NCI-H187 treated with DMSO at 0.1 percent for 48 hours (cell line): ENCODE data around the gene ENHO.
"Not testable (repeated sequence)": the region's sequence is repeated elsewhere in the genome, so short reads cannot be mapped to it uniquely, and the experiment has no call there.

Experiments used
- DNase-seq: peaks from one replicate; lab custom pipeline; 2025; lab: John Stamatoyannopoulos, UW

Gene ENHO

DNA sequence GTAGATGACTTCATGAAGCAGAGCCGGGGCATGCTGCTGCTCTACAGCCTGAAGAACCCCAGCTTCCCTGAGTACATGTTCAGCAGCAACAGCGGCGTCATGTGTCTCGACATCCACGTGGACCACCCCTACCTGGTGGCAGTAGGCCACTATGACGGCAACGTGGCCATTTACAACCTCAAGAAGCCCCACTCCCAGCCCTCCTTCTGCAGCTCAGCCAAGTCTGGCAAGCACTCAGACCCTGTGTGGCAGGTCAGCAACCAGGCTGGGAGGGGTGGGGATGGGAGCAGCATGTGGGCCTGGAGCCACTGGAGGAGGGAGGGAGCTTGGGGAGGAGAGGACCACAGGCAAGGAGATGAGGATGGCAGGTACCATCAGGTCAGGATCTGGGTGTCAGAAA, 16.2 kb downstream of the ENHO start:
- no peak for DNase-seq

DNA sequence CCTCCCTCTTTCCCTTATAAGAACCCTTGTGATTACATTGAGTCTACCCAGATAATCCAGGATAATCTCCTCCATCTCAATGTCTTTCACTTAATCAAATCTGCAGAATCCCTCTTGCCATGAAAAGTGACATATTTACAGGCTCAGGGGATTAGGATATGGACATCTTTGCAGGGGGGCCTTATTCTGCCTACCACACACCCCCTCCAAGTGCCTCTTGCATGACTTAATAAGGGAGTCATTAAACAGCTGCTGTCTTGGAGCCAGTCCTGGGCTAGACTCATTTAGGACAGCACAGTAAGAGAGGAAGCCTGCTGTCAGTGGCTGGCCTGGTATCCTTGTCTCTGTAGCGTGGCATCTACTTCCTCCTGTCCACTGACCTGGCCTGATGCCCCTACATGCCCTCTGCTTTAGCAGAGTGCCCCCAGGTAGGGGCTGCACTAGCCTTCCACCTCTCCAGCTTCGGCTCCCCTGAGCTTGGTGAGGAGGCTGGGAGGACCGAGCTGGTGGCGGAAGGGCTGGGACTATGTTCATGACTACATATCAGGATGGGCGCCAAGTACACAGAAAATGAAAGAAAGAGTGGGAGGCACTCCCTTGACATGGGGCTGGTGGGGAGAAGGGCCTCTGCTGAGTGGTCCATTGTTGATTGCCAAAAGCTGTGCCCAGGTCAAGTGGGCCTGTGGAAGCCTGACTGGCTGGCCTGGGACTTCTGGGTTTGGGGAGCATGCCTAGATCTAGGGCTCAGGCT, 17.2 kb downstream of the ENHO start:
- DNase-seq = no peak

DNA sequence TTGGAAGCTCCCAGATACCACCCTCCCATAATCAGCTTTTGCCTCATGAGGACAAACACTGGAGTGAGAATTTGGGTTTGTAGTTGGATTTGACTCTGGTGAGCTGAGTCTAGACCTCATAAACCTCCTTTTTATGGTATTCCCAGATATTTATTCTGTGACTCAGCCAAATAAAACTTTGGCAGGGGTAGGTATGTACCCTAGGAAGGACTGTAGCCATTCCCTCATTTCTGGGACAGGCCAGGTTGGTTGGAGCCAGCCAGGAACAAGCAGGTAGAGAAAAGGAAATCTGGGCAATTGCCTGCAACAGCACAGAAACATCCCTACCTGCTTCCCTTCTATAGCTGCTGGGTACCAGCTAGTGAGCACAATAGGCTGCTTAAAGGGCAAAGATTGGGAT, 19.4 kb downstream of the ENHO start:
- no peak for DNase-seq

DNA sequence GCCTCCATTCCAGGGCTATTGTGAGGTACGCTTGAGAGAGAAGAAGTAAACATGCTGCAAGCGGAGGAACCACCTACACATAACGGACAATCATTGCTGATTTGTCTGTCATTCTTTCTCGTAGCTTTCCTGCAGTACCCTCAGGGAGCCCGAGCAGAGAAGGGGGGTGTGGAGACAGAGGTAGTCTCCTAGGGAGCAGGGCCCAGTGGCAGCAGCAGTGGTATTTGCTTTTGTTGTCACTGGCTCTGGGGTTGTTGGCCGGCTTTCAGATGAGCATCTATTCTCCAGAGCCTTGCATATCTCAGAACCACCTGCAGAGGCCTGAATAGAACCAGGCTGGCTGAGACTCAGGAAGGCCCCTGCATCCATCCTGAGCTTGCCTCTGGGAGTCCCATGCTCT, 19.9 kb downstream of the ENHO start:
- DNase-seq = no peak

DNA sequence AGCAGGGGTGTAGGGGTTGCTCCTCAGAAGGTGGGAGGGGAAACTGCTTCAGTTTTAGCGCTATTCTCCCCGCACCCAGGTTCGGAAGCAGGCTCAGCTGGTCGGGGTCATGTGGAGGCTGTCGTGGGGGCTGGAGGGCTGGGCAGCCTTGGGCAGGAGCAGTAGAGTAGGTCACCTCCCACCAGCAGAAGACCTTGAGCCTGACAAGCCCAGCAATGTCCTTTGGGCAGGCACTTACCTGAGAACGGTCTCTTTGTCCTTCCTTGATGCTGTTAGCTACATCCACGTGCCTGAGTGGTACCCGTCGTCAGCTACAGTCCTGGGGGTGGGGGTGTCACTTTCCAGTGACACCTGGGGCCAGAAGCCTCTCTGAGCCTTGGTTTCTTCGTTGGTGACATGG, 20.3 kb downstream of the ENHO start:
- no peak for DNase-seq

DNA sequence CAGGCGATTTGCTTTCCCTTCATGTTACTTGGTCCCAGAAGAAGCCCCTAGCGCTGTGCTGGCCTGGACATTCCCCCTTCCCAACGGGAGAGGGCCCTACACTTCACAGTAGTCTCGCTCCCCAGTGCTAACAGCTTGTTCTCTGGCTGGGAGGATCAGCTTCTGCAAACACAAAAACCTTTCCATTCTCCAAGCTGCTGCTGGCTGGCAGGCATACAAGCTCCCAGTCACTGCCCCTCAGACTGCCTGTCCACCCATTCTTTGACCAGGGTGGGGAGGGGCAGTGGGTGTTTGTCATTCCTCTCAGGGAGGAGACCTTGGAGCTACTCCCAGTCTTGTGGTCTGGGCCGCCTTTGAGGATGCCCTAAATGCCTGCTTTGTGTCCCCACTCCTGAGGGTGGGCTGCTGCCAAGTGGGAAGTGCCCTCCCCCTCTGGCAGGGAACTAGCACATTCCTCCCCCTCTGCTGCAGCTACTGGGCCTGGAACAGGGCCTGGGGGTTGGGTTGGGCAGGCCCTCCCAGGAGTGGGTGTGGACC, 20.8 kb downstream of the ENHO start:
- no peak for DNase-seq

DNA sequence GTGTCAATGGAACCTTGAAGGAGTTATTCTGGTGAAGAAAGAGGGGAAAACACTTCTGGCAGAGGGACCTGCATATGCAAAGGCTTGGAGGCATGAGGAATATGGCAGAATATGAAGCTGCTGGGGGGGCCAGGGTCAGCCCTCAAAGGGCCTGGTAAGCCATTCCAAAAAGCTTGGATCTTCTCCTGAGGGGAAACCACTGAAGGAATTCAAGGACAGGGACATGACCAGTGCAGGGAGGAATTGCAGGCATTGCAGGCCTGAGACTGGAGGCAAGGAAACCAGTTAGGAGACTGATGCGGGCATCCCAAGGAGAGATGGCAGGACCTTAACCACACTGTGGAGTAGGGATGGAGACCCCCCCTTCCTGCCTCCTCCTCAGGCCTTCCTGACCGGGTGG, 21.4 kb downstream of the ENHO start:
- DNase-seq = no peak

DNA sequence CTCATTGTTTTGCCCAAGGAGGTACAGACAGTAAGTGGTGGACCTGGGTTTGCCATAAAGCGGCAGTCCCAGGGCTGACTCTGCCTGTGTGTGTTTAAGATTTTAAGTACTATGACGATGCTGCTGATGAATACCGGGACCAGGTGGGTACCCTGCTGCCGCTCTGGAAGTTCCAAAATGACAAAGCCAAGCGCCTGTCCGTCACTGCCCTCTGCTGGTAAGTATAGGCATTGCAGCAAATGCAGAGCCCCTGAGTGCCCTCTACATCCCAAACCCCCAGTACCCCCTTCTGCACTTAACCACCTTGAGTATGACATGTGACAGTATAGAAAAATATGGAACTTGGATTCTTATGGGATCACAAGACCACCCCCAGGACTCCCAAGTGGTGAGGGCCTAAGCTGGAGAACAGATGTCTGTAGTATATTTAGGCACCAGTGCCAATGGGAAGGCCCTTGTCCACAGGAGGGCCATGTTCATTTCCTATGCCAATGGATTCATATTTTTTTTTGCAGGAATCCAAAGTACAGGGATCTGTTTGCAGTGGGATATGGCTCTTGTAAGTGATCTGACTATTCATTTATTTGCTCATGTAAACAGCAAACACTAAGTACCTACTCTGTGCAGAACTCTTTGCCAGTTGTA, 22.0 kb downstream of the ENHO start:
- no peak for DNase-seq

DNA sequence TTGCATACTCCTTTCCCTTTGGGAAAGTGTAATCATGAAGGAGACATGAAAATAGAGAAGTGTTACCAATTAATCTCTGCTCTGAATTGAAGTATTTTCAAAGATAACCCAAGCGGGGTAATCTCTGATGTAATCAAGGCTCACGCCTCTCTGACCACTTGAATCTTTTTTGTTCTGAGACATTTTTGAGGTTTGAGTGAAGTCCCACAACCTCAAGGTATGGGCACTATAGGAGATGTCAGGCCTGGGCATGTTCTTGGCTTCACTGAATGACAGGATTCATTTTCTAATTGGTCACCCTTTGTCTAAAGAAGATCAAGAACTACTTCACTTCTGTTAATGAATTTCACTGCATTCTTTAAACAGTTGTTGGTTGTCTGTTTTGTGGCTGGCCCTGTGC, 23.7 kb downstream of the ENHO start:
- DNase-seq = no peak

DNA sequence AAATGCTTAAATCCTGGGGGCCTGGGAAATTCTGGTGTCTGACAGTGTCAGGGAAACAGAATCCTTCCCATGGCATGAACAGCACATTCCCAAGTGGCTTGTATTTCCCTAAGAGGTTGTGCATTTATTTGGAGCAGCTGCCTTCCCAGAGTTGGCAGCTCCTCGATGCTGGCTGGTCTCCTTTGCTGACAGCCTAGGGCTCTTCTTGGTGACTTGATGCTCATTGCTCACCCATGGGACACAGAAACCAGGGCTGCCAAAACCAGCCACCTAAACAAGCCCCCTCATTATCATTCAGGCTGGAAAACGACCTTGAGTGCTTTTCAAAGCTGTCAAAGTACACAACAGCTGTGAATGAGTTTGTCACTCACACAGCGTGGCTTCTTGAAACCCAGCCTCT, 24.2 kb downstream of the ENHO start:
- DNase-seq = no peak

DNA sequence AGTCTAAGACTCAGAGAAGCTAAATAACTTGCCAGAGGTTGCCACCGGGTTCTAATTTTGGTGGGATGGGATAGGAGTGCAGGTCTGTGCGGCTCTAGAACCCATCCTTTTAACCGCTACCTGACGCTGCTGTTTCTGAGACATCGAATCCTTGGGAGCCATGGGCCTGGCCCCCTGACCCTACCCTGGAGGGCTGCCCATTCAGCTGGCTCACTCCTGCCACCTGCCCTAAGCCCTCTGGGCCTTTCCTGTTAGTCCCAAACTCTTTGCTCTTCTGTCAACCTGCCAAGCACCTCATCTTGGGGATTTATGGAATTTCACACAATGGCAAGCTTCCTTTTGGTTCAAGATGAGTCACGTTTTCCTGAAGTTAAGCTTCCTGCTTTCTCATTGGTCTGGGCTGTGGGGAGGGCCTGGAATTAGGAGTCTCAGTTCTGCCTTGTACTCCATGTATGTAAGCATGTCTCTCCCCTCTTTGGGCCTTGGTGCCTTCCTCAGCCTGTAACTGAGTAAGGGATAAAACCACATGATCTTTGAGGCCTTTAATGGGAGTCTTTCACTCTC, 26.6 kb downstream of the ENHO start:
- no peak for DNase-seq

DNA sequence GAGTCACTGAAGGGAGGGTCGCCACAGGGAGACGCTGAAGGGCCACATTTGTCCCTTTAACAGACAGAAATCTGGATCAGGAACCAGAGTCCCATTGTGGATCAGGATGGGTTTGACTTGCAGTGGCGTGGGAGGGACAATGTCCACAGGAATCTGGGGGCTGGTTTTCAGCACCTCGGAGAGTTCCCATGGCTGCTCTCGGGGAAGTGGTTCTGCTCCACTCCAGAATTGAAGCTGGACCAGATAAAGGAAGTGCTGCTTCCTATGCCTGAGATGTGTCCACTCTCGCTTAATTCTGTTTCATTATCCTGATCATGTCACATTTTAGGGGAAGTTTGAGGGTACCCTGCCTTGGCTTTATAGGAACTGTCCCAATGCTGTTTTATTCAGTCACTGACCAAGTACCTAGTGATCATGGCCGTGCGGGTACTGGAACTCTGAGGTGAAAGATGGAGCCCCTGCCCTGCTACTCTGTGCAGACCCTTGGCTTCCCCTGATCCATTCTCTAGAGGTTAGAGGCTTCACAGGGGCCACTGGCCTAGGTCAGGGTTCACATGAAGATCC, 28.7 kb downstream of the ENHO start:
- no peak for DNase-seq

DNA sequence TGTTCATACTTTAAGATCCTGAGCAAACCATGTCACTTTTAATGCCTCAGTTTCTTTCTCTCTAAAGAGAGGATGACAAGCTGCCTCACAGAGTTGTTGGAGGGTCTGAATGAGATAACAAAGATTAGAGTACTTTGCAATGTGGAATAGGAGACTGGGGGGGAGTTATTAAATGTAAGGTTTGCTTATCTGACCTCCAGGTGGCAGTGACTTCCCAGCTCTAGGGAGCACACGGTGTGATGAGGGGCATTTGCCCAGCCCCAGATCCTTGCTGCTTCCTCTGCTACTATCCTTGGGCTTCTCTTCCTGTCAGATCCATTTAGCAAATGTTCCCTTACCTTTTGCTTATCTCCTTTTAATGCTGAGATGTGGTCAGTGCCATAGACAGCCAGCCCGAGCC, 30.7 kb downstream of the ENHO start:
- DNase-seq = no peak

DNA sequence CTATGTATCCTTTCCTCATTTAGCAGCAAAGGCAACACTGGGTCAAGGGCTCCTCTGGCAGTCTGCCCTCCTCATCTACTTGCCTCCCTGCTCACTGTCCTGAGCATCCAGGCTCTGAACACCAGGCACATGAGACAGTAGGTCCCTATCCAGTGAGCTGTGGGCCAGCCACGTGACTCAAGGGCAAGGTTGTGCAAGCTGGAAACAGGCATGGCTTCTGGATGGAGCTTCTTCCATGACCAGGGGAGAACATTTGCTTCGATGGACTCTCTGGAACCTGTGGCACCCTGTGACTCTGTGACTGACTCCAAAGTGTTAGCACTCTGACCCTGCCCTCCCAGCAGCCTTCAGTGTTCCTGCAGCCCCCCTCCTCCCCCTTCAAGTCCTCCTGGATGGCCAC, 31.2 kb downstream of the ENHO start:
- DNase-seq = no peak

DNA sequence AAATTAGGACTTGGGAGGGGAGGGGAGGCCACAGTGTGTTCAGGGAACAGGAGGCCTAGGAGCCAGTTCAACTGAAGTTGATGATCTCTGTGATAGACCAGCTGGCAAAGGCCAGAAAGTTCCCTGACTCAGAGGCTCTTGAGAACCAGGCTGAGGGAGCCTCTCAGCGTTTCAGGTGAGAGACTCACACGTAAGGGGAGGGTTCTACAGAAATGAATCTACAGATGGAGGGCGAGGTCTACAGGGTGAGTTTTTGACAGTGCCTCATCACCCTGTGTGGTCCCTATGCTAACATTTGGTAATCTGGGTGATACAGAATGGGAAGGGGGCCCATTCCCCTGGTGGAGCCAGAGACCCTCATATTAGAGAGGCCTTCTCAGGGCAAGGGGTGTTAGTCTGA, 32.0 kb downstream of the ENHO start:
- DNase-seq = no peak

DNA sequence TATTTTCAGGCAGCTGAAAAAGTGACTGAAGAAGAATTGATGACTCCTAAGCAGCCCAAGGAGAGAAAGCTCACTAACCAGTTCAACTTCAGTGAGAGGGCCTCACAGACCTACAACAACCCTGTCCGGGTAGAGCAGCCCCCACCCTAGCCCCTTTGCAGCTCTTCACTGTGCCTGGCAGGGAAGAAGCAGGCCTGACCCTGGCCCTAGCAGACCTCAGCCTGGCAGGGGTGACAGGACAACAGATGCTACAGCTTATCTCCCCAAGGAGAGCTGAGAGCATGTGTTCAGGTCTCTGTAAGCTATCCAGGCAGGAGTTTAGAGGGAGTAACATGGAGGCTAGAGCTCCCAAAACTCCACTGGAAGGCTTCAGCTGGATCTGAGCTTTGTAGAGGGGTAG, 32.4 kb downstream of the ENHO start:
- no peak for DNase-seq

DNA sequence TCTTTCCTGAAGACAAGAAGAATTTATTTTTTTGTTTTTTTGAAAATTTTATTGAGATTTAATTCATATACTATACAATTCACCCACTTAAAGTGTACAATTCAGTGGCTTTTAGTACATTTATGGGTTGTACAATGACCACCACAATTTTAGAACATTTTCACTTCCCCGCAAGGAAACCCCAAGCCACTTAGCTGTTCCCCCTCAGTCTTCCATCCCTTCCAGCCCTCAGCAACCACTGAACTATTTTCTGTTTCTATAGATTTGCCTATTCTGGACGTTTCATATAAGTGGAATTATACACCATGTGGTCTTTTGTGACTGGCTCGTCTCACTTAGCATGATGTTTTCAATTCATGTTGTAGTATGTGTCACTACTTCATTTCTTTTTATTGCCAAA, 36.2 kb downstream of the ENHO start:
- no peak for DNase-seq

DNA sequence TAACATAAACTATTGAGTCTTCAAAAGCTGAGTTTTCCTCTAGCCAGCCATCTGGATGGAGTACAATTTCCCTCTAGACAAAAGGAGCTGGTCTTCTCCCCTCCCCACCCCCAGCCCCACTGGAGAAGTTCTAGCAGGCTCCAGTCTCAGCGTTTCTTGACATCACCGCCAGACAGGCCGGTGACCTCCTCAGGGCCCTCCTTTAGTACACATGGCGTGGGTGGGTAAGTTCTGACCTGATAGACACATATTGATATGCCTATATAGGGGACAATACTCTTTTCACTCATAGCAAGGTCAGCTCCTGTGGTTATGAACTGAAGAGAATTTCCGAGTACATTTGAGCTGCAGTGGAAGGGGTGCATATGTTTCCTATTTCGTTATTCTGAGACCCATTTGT, 37.0 kb downstream of the ENHO start:
- no peak for DNase-seq

DNA sequence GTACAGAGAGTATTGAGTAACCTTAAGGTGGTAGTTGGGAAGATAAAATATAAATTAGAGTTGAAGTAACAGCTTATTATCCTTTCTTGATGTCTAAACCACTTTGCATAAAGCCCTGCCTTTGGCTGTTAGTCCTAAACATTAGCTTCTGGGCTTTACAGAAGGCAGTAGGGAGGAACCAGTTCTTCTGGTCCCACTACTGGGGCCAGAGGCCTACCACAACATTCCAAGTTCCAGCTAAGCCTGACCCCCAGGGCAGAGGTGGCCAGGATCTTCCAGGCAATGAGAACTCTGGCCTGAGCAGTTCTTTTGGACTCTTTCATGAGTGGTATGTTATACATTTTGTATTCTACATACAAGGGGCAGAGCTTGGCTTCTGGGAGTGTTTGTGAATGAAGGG, 38.1 kb downstream of the ENHO start:
- no peak for DNase-seq

DNA sequence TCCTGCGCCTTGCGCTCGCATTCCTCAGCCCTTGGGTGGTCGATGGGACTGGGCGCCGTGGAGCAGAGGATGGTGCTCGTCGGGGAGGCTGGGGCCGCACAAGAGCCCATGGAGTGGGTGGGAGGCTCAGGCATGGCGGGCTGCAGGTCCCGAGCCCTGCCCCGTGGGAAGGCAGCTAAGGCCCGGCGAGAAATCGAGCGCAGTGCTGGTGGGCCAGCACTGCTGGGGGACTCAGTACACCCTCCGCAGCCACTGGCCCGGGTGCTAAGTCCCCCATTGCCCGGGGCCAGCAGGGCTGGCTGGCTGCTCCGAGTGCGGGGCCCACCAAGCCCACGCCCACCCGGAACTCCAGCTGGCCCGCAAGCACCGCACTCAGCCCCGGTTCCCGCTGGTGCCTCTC, 40.0 kb downstream of the ENHO start:
- DNase-seq = not testable (repeated sequence)

DNA sequence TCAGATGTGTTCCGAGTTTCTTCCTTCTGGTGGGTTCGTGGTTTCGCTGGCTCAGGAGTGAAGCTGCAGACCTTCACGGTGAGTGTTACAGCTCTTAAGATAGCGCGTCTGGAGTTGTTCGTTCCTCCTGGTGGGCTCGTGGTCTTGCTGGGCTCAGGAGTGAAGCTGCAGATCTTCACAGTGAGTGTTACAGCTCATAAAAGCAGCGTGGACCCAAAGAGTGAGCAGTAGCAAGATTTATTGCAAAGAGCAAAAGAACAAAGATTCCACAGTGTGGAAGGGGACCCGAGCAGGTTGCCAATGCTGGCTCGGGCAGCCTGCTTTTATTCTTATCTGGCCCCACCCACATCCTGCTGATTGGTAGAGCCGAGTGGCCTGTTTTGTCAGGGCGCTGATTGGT, 41.2 kb downstream of the ENHO start:
- DNase-seq = not testable (repeated sequence)

DNA sequence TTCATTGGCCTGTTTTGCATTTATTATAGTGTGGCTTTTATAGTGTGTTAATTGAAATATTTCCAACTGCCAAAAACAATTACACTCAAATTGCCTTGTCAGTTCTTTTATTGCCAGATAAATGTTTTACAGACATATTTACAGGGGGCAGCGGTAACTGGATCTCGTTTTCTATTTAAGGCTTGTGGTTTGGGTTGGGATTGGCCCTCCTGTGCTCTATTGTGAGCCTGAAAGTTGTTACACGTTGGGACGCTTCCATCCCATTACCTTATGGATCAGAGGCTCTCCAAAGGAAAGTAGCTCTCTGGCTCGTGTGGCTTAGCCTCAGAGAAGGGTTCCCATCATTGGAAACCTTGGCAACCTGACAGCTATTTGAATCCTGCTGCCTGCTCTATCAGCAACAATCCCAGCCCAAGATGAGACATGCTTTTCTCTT, 43.3 kb downstream of the ENHO start:
- DNase-seq = no peak

DNA sequence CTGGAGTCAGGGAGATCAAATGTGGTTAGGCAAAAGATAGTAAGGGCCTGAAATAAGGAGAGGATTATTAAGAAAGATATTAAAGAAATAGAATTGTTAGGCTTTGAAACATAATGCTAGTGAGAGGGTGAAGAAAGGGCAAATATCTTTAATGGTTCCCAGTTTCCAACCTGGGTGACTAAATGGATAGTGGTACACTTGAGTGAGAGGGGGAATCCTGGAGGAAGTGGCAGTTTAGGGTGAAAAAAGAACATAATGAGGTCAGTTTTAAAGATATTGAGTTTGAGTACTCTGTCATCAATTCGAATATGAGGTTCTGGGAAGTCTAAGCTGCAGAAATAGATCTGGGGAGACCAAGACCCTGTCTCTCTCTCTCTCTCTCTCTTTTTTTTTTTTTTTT, 45.2 kb downstream of the ENHO start:
- DNase-seq = no peak
